Mesenchymal stem cell (in vitro differentiated cells and primary cell): ENCODE measurements around the gene SVEP1.
"Not testable (repeated sequence)": the region's sequence is repeated elsewhere in the genome, so short reads cannot be mapped to it uniquely, and the experiment has no call there.

Experiments used
- DNase-seq: peaks from one replicate; pipeline ENCODE4 v3.0.0-alpha.2; 2013
- H2AFZ ChIP-seq: one replicate; pipeline ENCODE4 v1.6.1; 2013; ENCODE audit warnings: low read depth, mild to moderate bottlenecking, control low read depth, inconsistent platforms, low read length, moderate library complexity
- H2AK5ac ChIP-seq: 2 replicates; pipeline ENCODE4 v1.6.1; 2013; ENCODE audit warnings: low read length, moderate library complexity, mild to moderate bottlenecking, inconsistent platforms; ENCODE audit not compliant: severe bottlenecking
- H2BK120ac ChIP-seq: one replicate; pipeline ENCODE4 v1.6.1; 2013; ENCODE audit warnings: low read depth, mild to moderate bottlenecking, inconsistent platforms, low read length, moderate library complexity
- H2BK12ac ChIP-seq, 2 experiments: one replicate each; pipeline ENCODE4 v1.6.1; 2013; ENCODE audit warnings: inconsistent platforms in 2 of 2, low read length in 2 of 2, mild to moderate bottlenecking in 2 of 2, moderate library complexity in 2 of 2, control low read depth in 1 of 2
- H2BK15ac ChIP-seq: one replicate; pipeline ENCODE4 v1.6.1; 2013; ENCODE audit warnings: mild to moderate bottlenecking, low read depth, inconsistent platforms; ENCODE audit not compliant: poor library complexity, severe bottlenecking
- H2BK5ac ChIP-seq: 2 replicates; pipeline ENCODE4 v1.6.1; 2013; ENCODE audit warnings: low read depth, mild to moderate bottlenecking, low read length, control low read depth, inconsistent platforms; ENCODE audit not compliant: poor library complexity, severe bottlenecking
- H3K14ac ChIP-seq, 2 experiments: one replicate each; pipeline ENCODE4 v1.6.1; 2013; ENCODE audit warnings: inconsistent platforms in 2 of 2, low read length in 2 of 2, control low read depth in 1 of 2, mild to moderate bottlenecking in 1 of 2, moderate library complexity in 1 of 2
- H3K18ac ChIP-seq, 2 experiments: one replicate each; pipeline ENCODE4 v1.6.1; 2013; ENCODE audit warnings: inconsistent platforms in 2 of 2, low read length in 2 of 2, control low read depth in 1 of 2, low read depth in 1 of 2, mild to moderate bottlenecking in 1 of 2
- H3K23ac ChIP-seq, 2 experiments: one replicate each; pipeline ENCODE4 v1.6.1; 2013; ENCODE audit warnings: inconsistent platforms in 2 of 2, low read length in 2 of 2, mild to moderate bottlenecking in 2 of 2, moderate library complexity in 2 of 2, control low read depth in 1 of 2
- H3K27ac ChIP-seq: 2 replicates; pipeline ENCODE4 v1.5.1; 2013; ENCODE audit warnings: mild to moderate bottlenecking, moderate library complexity, low read length, control low read depth, inconsistent platforms; ENCODE audit not compliant: poor library complexity, severe bottlenecking
- H3K27me3 ChIP-seq, 2 experiments: 2 replicates each; pipeline versions ENCODE4 v1.6.1 to v1.7.0; 2013; ENCODE audit warnings: low read length in 2 of 2, mild to moderate bottlenecking in 2 of 2, moderate library complexity in 2 of 2, control low read depth in 1 of 2, inconsistent platforms in 1 of 2; ENCODE audit not compliant: control insufficient read depth in 1 of 2, insufficient read depth in 1 of 2
- H3K36me3 ChIP-seq, 2 experiments: 2 replicates each; pipeline versions ENCODE4 v1.6.1 to v1.7.0; 2013; ENCODE audit warnings: low read length in 2 of 2, control low read depth in 1 of 2, inconsistent platforms in 1 of 2, low read depth in 1 of 2, mild to moderate bottlenecking in 1 of 2; ENCODE audit not compliant: insufficient read depth in 2 of 2, control insufficient read depth in 1 of 2
- H3K4ac ChIP-seq, 2 experiments: one replicate each; pipeline ENCODE4 v1.6.1; 2013; ENCODE audit warnings: inconsistent platforms in 2 of 2, low read length in 2 of 2, mild to moderate bottlenecking in 2 of 2, moderate library complexity in 2 of 2, control low read depth in 1 of 2, low read depth in 1 of 2
- H3K4me1 ChIP-seq: 2 replicates; pipeline ENCODE4 v1.6.1; 2013; ENCODE audit warnings: low read depth, low read length, control low read depth; ENCODE audit not compliant: control insufficient read depth, insufficient read depth
- H3K4me2 ChIP-seq: 2 replicates; pipeline ENCODE4 v1.6.1; 2013; ENCODE audit warnings: low read length, mild to moderate bottlenecking, inconsistent platforms; ENCODE audit not compliant: poor library complexity, severe bottlenecking
- H3K4me3 ChIP-seq, 2 experiments: 2 replicates each; pipeline versions ENCODE4 v1.5.1 to v1.7.0; 2013; ENCODE audit warnings: low read length in 2 of 2, mild to moderate bottlenecking in 2 of 2, control low read depth in 1 of 2, low read depth in 1 of 2; ENCODE audit not compliant: insufficient read depth in 1 of 2
- H3K79me1 ChIP-seq: replicated peaks from 2 replicates; pipeline ENCODE4 v1.6.1; 2013; ENCODE audit warnings: mild to moderate bottlenecking, control low read depth, low read length, inconsistent platforms; ENCODE audit not compliant: poor library complexity, severe bottlenecking
- H3K9ac ChIP-seq: 2 replicates; pipeline ENCODE4 v1.7.0; 2013; ENCODE audit warnings: mild to moderate bottlenecking, low read length, moderate library complexity
- H3K9me3 ChIP-seq: 2 replicates; pipeline ENCODE4 v1.7.0; 2013; ENCODE audit warnings: mild to moderate bottlenecking, low read length; ENCODE audit not compliant: control insufficient read depth
- H4K8ac ChIP-seq: one replicate; pipeline ENCODE4 v1.6.1; 2013; ENCODE audit warnings: inconsistent platforms, mild to moderate bottlenecking, low read length, moderate library complexity
- H4K91ac ChIP-seq: one replicate; pipeline ENCODE4 v1.6.1; 2013; ENCODE audit warnings: mild to moderate bottlenecking, low read length, inconsistent platforms
- WGBS: methylation state at CpG from one replicate; pipeline ENCODE4 v1.1.7; 2013; ENCODE audit warnings: mixed read lengths; 5-methylcytosine and 5-hydroxymethylcytosine counted together

Gene SVEP1

GRCh38 chr9:110532908-110533665, 46.5 kb downstream of the SVEP1 start:
- Histone ChIP-seq H3K79me1 (no peaks in the 10 kb centered on the region), H2BK12ac (peak overlapping the region in 1 of 2 experiments; percentile 59), H2AK5ac (no peak overlapping the region), H3K27ac (no peak overlapping the region), H2AFZ (no peak overlapping the region), H3K9ac (no peak overlapping the region), H3K4me1 (no peaks in the 10 kb centered on the region), H2BK5ac (no peak overlapping the region), H3K36me3 (no peaks in the 10 kb centered on the region), H3K9me3 (peaks cover 14% of the 10 kb centered on the region), H3K23ac (no peak overlapping the region), H3K4me3 (no peak overlapping the region), H2BK15ac (no peak overlapping the region), H3K18ac (peak overlapping the region in 1 of 2 experiments; percentile 14), H4K91ac (no peak overlapping the region), H2BK120ac (no peak overlapping the region), H3K27me3 (no peaks in the 10 kb centered on the region), H3K14ac (no peak overlapping the region), H3K4ac (no peak overlapping the region), H3K4me2 (no peak overlapping the region), H4K8ac (no peak overlapping the region)
- no peak for DNase-seq
- WGBS = 64% methylated on average over 6 of the region's 9 CpGs

DNA sequence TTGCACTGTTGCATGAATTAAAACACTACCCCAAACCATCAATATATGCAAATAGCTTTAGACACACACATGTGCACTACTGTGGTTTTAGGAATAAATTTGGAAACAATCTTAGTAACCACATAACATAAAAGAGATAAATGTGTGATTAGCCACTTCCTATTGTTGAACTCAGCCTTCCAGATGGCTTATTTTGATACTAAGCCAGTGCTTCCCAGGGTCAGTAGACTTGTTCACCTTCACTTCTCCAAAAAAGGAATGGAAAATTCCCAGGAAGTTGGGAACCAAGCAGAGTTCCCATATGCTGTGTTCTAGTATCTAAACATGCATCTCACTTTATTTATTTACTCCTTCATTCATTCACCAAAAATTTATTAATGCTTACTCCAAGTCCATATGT, 47.8 kb downstream of the SVEP1 start:
- no peak overlapping the region for H2BK12ac ChIP-seq
- H2BK5ac ChIP-seq = no peak overlapping the region
- no peak overlapping the region for H3K9ac ChIP-seq
- no peak overlapping the region for H3K4me2 ChIP-seq
- H3K23ac ChIP-seq = no peak overlapping the region
- H3K4me3 ChIP-seq = no peak overlapping the region
- H3K27ac ChIP-seq = no peak overlapping the region
- H3K36me3 ChIP-seq = no peaks in the 10 kb centered on the region
- H3K14ac ChIP-seq = no peak overlapping the region
- no peak overlapping the region for H3K18ac ChIP-seq
- H2BK15ac ChIP-seq = no peak overlapping the region
- peaks cover 14% of the 10 kb centered on the region for H3K9me3 ChIP-seq
- no peaks in the 10 kb centered on the region for H3K4me1 ChIP-seq
- H4K8ac ChIP-seq = no peak overlapping the region
- peak; percentile 55 for DNase-seq
- H4K91ac ChIP-seq = no peak overlapping the region
- no peaks in the 10 kb centered on the region for H3K79me1 ChIP-seq
- no peak overlapping the region for H2AFZ ChIP-seq
- no peak overlapping the region for H2AK5ac ChIP-seq
- no peak overlapping the region for H3K4ac ChIP-seq
- H2BK120ac ChIP-seq = no peak overlapping the region
- no peaks in the 10 kb centered on the region for H3K27me3 ChIP-seq

- H3K27ac ChIP-seq, H3K36me3 ChIP-seq, H2AK5ac ChIP-seq, H3K4me2 ChIP-seq, H3K23ac ChIP-seq, H3K14ac ChIP-seq, H3K4me1 ChIP-seq, H2BK12ac ChIP-seq, H4K8ac ChIP-seq, H3K79me1 ChIP-seq, DNase-seq, H3K4me3 ChIP-seq, H2BK15ac ChIP-seq, H2BK5ac ChIP-seq, H2AFZ ChIP-seq, H3K27me3 ChIP-seq, H2BK120ac ChIP-seq, H3K4ac ChIP-seq, H3K9ac ChIP-seq: not testable (repeated sequence)
- H4K91ac ChIP-seq = peak overlapping the region; percentile 27
- WGBS = 36% methylated on average over 1 of the region's 1 CpG
- H3K18ac ChIP-seq = peak overlapping the region in 1 of 2 experiments; percentile 43
- peaks cover 14% of the 10 kb centered on the region for H3K9me3 ChIP-seq
Measured at GRCh38 chr9:110531241-110531640, 48.3 kb downstream of the SVEP1 start.

DNA sequence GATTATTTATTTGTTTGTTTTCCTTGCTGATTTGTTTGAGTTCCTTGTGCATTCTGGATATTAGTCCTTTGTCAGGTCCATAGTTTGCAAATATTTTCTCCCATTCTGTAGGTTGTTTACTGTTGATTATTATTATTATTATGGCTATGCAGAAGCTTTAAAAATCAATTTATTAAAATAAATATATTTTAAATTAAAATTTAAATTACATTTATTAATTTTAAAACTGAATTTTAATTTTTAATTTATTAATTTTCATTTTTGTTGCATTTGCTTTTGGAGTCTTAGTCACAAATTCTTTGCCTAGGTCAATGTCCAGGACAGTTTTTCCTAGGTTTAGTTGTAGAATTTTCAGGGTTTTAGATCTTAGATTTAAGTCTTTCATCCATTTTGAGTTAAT, 50.9 kb downstream of the SVEP1 start:
- no peak overlapping the region for H3K23ac ChIP-seq
- H3K4me2 ChIP-seq = no peak overlapping the region
- no peak overlapping the region for H3K9ac ChIP-seq
- H4K8ac ChIP-seq = no peak overlapping the region
- no peak overlapping the region for H3K27ac ChIP-seq
- no peak overlapping the region for H3K18ac ChIP-seq
- no peak overlapping the region for H3K4me3 ChIP-seq
- no peak overlapping the region for H2AK5ac ChIP-seq
- no peaks in the 10 kb centered on the region for H3K36me3 ChIP-seq
- H2BK120ac ChIP-seq = no peak overlapping the region
- no peak overlapping the region for H4K91ac ChIP-seq
- no peak overlapping the region for H2BK5ac ChIP-seq
- no peaks in the 10 kb centered on the region for H3K27me3 ChIP-seq
- no peaks in the 10 kb centered on the region for H3K4me1 ChIP-seq
- H3K4ac ChIP-seq = no peak overlapping the region
- H2BK12ac ChIP-seq = no peak overlapping the region
- H3K9me3 ChIP-seq = peaks cover 5% of the 10 kb centered on the region
- H2AFZ ChIP-seq = no peak overlapping the region
- DNase-seq = no peak
- H2BK15ac ChIP-seq = no peak overlapping the region
- no peak overlapping the region for H3K14ac ChIP-seq
- no peaks in the 10 kb centered on the region for H3K79me1 ChIP-seq
